ENCODE data around the gene TSGA10IP.

The TSGA10IP gene

GRCh38 chr11:66008095-66008467, 62.8 kb downstream of the TSGA10IP start:
- no peak for DNase-seq

GRCh38 chr11:66008468-66009101, 63.3 kb downstream of the TSGA10IP start:
- no peak for DNase-seq
